ENCODE measurements around the gene CAMK2A.

GRCh38 chr5:150262502-150262901 is 27.1 kb downstream of the CAMK2A start:
- TF ChIP-seq NFIC (IDR thresholded peaks at IDR 0.05; ENCODE audit: borderline replicate concordance), result no peak
- TF ChIP-seq GABPA (IDR thresholded peaks at IDR 0.05; ENCODE audit: low read depth), result no peak
- TF ChIP-seq FOXM1 (IDR thresholded peaks at IDR 0.05; ENCODE audit: low read depth), result no peak
- TF ChIP-seq TAF1 (IDR thresholded peaks at IDR 0.05; ENCODE audit: borderline replicate concordance, low read depth, low read length), result no peak
- TF ChIP-seq, protein P1, sequence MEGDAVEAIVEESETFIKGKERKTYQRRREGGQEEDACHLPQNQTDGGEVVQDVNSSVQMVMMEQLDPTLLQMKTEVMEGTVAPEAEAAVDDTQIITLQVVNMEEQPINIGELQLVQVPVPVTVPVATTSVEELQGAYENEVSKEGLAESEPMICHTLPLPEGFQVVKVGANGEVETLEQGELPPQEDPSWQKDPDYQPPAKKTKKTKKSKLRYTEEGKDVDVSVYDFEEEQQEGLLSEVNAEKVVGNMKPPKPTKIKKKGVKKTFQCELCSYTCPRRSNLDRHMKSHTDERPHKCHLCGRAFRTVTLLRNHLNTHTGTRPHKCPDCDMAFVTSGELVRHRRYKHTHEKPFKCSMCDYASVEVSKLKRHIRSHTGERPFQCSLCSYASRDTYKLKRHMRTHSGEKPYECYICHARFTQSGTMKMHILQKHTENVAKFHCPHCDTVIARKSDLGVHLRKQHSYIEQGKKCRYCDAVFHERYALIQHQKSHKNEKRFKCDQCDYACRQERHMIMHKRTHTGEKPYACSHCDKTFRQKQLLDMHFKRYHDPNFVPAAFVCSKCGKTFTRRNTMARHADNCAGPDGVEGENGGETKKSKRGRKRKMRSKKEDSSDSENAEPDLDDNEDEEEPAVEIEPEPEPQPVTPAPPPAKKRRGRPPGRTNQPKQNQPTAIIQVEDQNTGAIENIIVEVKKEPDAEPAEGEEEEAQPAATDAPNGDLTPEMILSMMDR (IDR thresholded peaks at IDR 0.05), result no peak
- TF ChIP-seq, protein P2, sequence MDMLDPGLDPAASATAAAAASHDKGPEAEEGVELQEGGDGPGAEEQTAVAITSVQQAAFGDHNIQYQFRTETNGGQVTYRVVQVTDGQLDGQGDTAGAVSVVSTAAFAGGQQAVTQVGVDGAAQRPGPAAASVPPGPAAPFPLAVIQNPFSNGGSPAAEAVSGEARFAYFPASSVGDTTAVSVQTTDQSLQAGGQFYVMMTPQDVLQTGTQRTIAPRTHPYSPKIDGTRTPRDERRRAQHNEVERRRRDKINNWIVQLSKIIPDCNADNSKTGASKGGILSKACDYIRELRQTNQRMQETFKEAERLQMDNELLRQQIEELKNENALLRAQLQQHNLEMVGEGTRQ (IDR thresholded peaks at IDR 0.05; ENCODE audit: borderline replicate concordance, low read depth, low read length), result no peak
